ENCODE results near the gene PPFIA4. TPM values are rescaled to one million over a fixed set of nuclear protein-coding genes. Genes with fewer than 3 reads are reported as not detected.
A peak's percentile ranks its signal among the peaks of the same experiment; 100 is the strongest.

PPFIA4 gene
- polyA plus RNA-seq, 1 experiment = 3.8 TPM

GRCh38 chr1:203044546-203045250 lies 18.4 kb downstream of the PPFIA4 start:
- DNase-seq (ENCODE audit: low read depth) = no peak
- CTCF ChIA-PET = interaction anchor here (2.3 to 10.0 kb wide), 3 partner anchors 14 to 170 kb away, joined by 6 to 162 read pairs (median 92); no protein-coding TSS in a partner anchor
- POLR2A ChIA-PET = no interaction called here
- Histone ChIP-seq H3K36me3 (ENCODE audit: control insufficient read depth, insufficient read depth, low read length) (peaks cover 10% of the 10 kb centered on the region), H3K4me3 (ENCODE audit: low read depth, low read length) (no peak overlapping the region), H3K27me3 (ENCODE audit: control insufficient read depth, insufficient read depth, low read length) (no peaks in the 10 kb centered on the region)
- TF ChIP-seq CTCF (IDR thresholded peaks at IDR 0.05; ENCODE audit: insufficient read depth, low read depth, low read length) = no peak

GRCh38 chr1:203045336-203045735 lies 19.0 kb downstream of the PPFIA4 start:
- no peak for TF ChIP-seq CTCF (IDR thresholded peaks at IDR 0.05; ENCODE audit: insufficient read depth, low read depth, low read length)
- Histone ChIP-seq H3K27me3 (ENCODE audit: control insufficient read depth, insufficient read depth, low read length) (no peaks in the 10 kb centered on the region), H3K4me3 (ENCODE audit: low read depth, low read length) (no peak overlapping the region), H3K36me3 (ENCODE audit: control insufficient read depth, insufficient read depth, low read length) (peaks cover 10% of the 10 kb centered on the region)
- CTCF ChIA-PET = interaction anchor here (2.3 to 10.0 kb wide), 3 partner anchors 15 to 170 kb away, joined by 6 to 162 read pairs (median 92); no protein-coding TSS in a partner anchor
- POLR2A ChIA-PET = no interaction called here
- no peak for DNase-seq (ENCODE audit: low read depth)

GRCh38 chr1:203045821-203046594 lies 19.7 kb downstream of the PPFIA4 start:
- H3K27me3 ChIP-seq (ENCODE audit: control insufficient read depth, insufficient read depth, low read length) = no peaks in the 10 kb centered on the region
- TF ChIP-seq CTCF (IDR thresholded peaks at IDR 0.05; ENCODE audit: insufficient read depth, low read depth, low read length) = no peak
- DNase-seq (ENCODE audit: low read depth) = no peak
- CTCF ChIA-PET = interaction anchor here (1.6 to 10.0 kb wide), 5 partner anchors 11 to 169 kb away, joined by 5 to 162 read pairs (median 11); no protein-coding TSS in a partner anchor
- no peak overlapping the region for H3K4me3 ChIP-seq (ENCODE audit: low read depth, low read length)
- peaks cover 10% of the 10 kb centered on the region for H3K36me3 ChIP-seq (ENCODE audit: control insufficient read depth, insufficient read depth, low read length)
- POLR2A ChIA-PET = no interaction called here

DNA sequence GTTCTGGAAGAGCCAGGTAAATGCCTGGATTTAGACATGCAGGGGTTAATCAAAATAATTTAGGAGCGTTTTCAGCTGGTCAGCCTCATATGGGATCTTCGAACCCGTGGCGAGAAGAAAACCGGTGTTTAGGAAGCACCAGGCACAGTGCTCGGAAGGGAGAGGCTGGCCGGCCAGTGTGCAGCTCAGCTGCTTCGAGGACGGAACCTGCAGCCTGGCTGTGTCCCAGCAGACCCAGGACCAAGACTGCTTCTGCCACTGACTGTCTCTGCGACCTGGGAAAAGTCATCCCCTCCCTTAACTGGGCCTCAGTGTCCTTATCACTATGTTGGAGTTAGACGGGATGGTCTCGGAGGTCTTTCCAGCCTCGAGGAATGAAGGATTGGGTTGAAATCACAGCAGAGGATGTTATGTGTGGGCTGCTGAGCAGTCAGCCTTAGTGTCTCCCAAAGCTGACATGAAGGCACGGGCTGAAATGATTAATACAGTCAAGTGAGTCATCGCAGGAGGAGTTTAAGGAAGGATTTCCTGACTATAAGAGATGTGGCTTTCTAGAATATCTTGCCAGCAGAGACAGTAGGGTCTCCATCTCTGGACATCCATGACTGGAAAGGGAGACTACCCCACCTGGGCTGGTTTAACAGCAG lies 20.8 kb downstream of the PPFIA4 start:
- no peaks in the 10 kb centered on the region for H3K27me3 ChIP-seq (ENCODE audit: control insufficient read depth, insufficient read depth, low read length)
- peak; percentile 35 for DNase-seq (ENCODE audit: low read depth)
- TF ChIP-seq CTCF (IDR thresholded peaks at IDR 0.05; ENCODE audit: insufficient read depth, low read depth, low read length) = no peak
- H3K4me3 ChIP-seq (ENCODE audit: low read depth, low read length) = no peak overlapping the region
- peaks cover 10% of the 10 kb centered on the region for H3K36me3 ChIP-seq (ENCODE audit: control insufficient read depth, insufficient read depth, low read length)
- CTCF ChIA-PET = interaction anchor here (1.6 to 10.0 kb wide), 7 partner anchors 8 to 220 kb away, joined by 4 to 162 read pairs (median 11); no protein-coding TSS in a partner anchor
- POLR2A ChIA-PET = no interaction called here

- no peak for TF ChIP-seq CTCF (IDR thresholded peaks at IDR 0.05; ENCODE audit: insufficient read depth, low read depth, low read length)
- POLR2A ChIA-PET = no interaction called here
- H3K27me3 ChIP-seq (ENCODE audit: control insufficient read depth, insufficient read depth, low read length) = no peaks in the 10 kb centered on the region; the same call in 1 of the 2 replicates
Observed at GRCh38 chr1:203048086-203048485, 21.8 kb downstream of the PPFIA4 start.

More at GRCh38 chr1:203048086-203048485, 21.8 kb downstream of the PPFIA4 start:
- CTCF ChIA-PET = interaction anchor here (2.1 to 2.7 kb wide), 3 partner anchors 9 to 219 kb away, joined by 4 to 12 read pairs (median 11); no protein-coding TSS in a partner anchor
- Histone ChIP-seq H3K36me3 (ENCODE audit: control insufficient read depth, insufficient read depth, low read length) (peaks cover 10% of the 10 kb centered on the region), H3K4me3 (ENCODE audit: low read depth, low read length) (no peak overlapping the region)
- no peak for DNase-seq (ENCODE audit: low read depth)
